HG02885 (cell line): ENCODE data around the gene CYP2R1.
A peak's percentile ranks its signal among the peaks of the same experiment; 100 is the strongest.

ENCODE experiments used
- ATAC-seq: cut with Tn5 transposase; IDR thresholded peaks from one replicate; pipeline ENCODE4 v1.9.1; 2021; ENCODE audit warnings: mild to moderate bottlenecking; ENCODE audit not compliant: unreplicated experiment, poor library complexity

Gene CYP2R1, protein sequence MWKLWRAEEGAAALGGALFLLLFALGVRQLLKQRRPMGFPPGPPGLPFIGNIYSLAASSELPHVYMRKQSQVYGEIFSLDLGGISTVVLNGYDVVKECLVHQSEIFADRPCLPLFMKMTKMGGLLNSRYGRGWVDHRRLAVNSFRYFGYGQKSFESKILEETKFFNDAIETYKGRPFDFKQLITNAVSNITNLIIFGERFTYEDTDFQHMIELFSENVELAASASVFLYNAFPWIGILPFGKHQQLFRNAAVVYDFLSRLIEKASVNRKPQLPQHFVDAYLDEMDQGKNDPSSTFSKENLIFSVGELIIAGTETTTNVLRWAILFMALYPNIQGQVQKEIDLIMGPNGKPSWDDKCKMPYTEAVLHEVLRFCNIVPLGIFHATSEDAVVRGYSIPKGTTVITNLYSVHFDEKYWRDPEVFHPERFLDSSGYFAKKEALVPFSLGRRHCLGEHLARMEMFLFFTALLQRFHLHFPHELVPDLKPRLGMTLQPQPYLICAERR

GRCh38 chr11:14892036-14892556 lies at the start of gene CYP2R1:
CYP2R1 (minus strand) TSS chr11:14892231; CDS start chr11:14892205, 26 bp downstream.
- ATAC-seq, result peak; percentile 94

DNA sequence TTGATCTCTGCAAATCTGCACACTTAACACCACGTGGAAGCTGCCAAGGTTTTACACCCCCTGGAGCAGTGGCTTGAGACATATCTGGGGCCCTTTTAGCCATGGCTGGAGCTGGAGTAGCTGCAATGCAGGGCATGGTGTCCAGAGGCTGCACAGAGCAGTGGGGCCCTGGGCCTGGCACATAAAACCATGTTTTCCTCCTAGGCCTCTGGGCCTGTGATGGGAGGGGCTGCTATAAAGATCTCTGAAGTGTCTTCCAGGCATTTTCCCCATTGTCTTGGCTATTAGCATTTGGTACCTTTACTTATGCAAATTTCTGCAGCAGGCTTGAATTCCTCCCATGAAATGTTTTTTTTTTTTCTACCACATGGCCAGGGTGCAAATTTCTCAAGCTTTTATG lies 46.9 kb upstream of the CYP2R1 start:
- no peak for ATAC-seq

GRCh38 chr11:14934641-14935351 lies 42.8 kb upstream of the CYP2R1 start:
- ATAC-seq, result no peak

DNA sequence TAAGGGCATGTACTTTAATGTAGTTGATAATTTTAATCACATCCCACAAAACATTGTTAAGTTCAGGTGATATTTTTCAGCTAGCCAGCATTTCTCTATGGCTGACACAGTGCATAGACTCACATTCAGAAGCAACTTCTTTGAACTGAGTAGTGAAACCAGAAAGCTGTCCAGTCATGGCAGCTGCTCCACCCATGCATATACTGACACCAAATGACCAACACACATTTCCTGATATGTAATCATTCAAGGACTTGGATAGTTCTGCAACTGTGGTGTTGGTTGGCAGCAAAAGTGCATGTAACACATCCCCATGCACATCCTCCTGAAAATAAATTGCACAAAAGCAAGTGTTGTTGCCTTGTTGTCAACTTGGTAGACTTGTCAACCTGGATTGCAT lies 40.4 kb upstream of the CYP2R1 start:
- ATAC-seq, result no peak

DNA sequence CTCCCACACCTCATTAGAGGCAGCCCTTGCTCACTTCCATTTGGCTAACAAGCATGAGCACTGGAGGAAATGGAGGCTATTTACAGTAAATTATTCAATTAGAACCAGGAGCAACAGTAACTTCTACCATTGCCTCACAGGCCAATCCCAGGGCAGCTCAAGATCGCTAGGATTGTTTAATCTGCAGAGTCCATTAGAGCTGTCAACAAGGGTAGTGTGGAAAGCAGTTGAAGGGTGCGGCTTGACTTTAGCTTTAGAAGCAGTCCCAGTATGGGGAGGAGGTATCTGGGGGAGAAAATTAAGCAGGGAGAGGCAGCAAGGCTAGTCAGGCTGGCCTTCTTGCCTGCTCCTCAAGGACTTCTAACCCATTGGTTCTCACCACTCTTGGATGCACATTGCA lies 38.3 kb upstream of the CYP2R1 start:
- ATAC-seq, result no peak

DNA sequence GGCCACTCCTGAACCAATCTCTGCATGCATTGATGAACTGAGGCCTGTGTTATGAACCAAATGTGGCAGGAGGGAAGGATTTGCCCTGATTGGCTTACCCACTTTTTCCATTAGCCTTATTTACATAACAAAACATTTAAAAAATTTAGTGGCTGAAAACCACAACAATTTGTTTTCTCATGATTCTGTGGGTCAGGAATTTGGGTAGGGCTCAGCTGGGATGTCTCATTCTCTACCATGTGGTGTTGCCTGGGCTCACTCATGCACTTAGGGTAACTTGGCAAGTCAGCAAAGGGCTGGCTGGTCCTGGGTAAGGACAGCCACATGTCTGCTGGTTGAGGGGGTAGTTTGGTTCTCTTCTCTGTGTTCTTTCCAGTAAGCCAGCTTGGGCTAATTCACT lies 35.1 kb upstream of the CYP2R1 start:
- no peak for ATAC-seq

GRCh38 chr11:14924318-14924717 lies 32.3 kb upstream of the CYP2R1 start:
- ATAC-seq, result no peak

GRCh38 chr11:14916403-14916802 lies 24.4 kb upstream of the CYP2R1 start:
- no peak for ATAC-seq

- no peak for ATAC-seq
Measured at GRCh38 chr11:14914536-14914935, 22.5 kb upstream of the CYP2R1 start.

GRCh38 chr11:14908214-14908880 lies 16.3 kb upstream of the CYP2R1 start:
- ATAC-seq, result peak; percentile 34

DNA sequence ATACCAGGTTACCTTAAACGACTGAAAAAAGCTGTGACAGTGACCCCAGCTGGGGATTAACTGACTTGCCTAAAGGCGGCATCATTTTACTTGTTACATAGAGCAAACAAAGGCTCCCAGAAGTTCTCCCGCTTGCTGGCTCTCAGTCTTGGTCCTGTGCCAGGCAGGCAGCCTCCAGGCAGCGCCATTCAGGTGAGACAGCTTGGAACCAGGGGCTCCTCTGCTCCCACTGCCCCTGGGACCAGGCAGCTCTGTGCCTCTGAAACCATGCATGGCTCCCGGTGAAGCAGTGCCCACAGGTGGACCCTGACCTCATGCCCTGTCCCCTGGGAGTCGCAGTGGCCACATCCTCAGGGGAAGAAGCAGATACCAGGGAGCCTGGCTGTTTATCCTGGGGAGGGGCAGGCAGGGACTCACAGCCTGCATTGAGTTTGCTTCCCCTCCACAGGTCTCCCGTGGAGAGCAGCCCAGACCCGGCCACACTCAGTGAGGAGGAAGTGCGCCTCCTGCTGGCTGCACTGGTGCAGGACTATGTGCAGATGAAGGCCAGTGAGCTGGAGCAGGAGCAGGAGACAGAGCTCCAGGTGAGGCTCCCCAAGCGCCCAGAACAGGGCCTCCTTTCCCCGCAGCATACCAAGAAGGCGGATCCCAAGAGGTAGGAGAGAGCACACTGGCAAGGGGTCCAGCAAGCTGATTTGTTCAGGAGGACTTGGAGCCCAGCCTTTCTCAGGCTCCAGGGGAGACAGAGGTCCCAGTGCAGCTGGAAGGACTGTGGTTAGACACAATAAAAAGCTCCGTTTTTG lies 15.6 kb upstream of the CYP2R1 start:
- ATAC-seq, result peak; percentile 60

- no peak for ATAC-seq
Measured at GRCh38 chr11:14906993-14907392, 15.0 kb upstream of the CYP2R1 start.

DNA sequence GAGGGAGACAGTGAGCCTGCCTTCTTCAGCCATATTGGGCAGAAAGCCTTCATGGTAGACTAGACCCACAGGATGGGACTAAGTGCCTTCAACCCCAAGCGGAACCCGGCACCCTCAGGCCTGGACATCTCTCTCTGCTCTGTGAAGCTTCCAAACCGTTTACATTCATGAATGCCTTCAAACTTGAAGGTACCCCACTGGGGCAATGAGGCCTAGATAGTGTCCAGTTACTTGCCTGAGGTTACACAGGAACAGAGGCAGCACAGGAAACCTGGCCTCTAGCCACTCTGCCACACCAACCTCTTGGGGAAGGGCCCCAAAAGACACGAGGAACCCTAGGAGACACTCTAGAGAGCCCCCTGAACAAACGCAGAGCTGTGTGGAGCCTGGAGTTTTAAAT lies 14.5 kb upstream of the CYP2R1 start:
- no peak for ATAC-seq

- ATAC-seq, result peak; percentile 55
Measured at GRCh38 chr11:14905104-14906033, 13.3 kb upstream of the CYP2R1 start.

GRCh38 chr11:14904745-14905103 lies 12.7 kb upstream of the CYP2R1 start:
- peak; percentile 49 for ATAC-seq

DNA sequence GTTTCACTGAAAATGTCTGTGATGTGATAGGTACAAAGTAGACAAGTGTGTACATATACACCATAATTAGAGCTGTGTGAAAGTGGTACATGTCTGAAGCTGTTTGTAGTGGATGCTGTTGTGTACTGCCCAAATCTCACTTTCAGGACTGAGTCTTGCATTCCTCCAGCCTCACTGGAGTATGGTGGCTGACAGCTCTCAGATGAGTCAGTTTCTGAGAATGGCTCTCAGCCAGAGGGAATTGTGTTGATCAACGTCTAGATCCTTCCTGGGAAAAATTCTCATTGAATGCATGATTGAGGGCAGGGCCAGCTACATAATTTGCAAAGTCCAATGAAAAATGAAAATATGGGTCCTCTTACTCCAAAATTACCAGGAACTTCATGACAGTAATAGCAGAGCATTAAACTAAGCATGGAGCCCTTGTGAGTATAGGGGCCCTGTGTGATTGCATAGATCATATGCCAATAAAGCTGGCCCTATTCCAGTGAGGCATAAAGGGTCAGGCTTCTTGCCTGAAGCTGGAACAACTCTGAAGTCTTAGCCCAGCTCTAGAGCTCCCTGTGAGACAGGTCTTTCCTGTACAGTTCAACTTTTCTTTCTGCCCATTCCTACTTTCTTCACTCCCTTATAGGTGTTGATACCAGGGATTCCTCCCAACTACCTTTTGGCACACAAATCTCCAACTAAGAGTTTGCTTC lies 10.8 kb upstream of the CYP2R1 start:
- ATAC-seq, result no peak

DNA sequence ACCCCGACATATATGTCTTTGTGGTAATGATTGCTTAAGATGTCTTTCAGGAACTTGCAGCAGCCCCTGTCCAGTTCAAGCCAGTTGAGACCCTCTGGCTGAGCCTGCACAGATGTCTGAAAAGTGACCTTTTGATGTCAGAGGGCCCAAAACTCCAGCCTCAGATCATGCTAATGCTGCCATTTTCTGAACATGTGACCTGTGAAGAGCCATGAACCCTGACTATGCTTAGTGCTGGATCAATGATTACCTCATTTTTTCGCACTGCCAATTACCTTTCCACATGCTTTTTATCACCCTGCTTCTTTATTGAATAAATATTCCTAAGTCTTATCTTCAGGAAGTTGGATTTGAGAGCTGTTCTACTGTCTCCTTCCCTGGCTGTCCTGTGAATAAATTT lies 6.9 kb upstream of the CYP2R1 start:
- ATAC-seq, result no peak

- no peak for ATAC-seq
Measured at GRCh38 chr11:14898355-14898754, 6.3 kb upstream of the CYP2R1 start.
